HG03039 (cell line): ENCODE data around the gene PTPN22.

Experiments
- ATAC-seq: cut with Tn5 transposase; IDR thresholded peaks from one replicate; pipeline ENCODE4 v1.9.1; 2021; ENCODE audit warnings: mild to moderate bottlenecking, moderate library complexity; ENCODE audit not compliant: unreplicated experiment

PTPN22 gene

DNA sequence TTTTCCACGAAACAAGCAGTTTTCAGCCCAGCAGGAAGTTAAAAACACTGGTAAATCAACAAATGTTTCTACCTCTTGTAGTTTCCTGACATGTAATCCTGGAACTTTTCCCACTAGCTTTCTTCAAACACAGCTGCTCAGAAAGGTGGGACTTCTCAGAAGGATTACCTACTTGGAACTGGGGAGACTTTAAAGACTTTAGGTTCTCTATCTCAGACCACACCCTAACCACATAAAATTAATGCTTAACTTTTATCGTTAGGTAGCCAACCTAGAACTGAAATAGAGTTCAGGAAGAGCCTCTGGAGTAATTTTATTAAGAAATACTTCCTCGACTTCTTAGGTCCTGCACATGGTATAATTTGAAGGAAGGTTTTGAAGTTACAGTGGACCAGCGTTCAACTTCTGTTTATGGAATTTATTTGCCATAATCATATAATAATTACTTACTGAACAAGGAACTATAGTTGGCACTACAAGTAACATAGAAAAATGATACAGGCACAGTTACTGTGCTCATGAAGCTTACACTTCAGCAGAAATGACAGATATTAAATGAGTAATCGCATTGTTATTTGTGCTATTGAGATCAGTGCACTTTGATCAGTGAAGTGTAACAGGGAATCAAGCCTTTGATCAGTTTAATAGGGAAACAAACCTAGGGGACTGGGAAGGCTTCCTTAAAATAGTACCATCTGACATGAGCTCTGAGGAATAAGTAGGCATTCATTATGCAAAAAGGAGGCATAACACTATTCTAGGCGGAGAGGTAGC is 16.1 kb upstream of the PTPN22 start, which contains the start of gene BCL2L15:
Gene BCL2L15 (minus strand): TSS at position 180 of the 774 bp plus-strand sequence. CDS start 206 bp downstream, outside the sequence.
- ATAC-seq: no peak

DNA sequence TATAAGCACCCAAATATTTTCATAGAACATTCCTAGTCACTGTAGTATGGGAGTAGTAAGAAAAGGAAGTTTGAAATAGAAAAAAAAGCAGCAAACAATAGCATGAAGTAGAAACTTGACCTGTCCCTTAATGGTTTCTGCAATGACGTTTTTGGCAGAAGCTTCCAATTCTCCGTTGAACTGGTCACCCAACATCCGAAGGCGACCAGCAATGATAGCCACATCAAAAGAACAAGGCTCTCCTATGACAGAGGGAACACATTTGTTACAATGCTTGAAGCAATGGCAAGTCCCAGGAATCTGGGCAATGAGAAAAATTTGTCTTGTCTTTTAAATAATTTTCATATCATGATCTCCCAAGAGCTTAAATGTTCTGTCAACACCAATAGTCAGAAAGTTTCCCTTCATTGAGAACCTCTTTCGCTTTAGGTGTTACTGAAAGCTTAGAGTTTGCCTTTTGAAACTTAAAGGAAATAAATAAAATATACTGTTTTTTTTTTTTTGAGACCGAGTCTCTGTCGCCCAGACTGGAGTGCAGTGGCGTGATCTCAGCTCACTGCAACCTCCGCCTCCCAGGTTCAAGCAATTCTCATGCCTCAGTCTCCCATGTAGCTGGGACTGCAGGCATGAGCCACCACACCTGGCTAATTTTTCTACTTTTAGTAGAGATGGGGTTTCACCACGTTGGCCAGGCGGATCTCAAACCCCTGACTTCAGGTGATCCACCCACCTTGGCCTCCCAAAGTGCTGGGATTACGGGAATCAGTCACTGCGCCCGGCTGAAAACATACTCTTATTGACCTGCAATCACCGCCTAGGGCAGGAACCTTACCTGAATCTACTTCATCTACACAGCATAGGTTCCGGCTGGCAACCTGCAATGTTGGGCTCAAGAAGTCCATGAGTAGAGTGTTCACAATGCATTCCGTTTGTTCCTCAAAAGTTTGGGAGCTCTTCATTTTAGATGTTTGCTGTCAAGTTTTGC is 15.2 kb upstream of the PTPN22 start:
- no peak for ATAC-seq

DNA sequence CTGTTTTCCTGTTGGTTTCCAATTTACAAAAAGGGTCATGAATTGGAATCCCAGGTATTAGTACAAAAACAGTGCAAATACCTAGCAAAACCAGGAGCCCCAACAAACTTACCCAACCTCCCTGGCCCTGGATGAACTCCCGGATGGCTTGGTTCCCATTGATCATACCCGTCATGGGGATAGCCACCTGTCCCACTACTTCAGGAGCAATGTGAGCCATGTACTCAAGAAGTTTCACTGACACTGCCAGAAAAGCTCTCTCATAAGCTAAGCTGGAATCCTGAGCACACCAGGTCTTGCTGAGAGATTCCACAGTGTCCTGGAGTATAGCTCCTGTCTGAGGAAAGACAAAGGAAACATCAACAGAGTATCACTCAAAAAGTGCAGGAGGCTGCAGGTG is 10.1 kb upstream of the PTPN22 start:
- ATAC-seq: no peak

DNA sequence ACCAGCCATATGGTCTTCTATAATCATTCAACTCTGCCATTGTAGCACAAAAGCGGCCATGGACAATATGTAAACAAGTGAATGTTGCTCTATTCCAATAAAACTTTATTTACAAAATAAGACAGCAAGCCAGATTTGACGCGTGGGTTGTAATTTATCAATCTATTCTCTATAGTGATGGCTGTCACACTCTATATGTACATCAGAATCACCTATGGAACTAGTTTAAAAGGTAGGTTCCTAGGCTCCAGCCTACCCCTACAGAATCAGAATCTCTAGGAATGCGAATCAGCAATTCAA is 8.2 kb upstream of the PTPN22 start:
- ATAC-seq: no peak

DNA sequence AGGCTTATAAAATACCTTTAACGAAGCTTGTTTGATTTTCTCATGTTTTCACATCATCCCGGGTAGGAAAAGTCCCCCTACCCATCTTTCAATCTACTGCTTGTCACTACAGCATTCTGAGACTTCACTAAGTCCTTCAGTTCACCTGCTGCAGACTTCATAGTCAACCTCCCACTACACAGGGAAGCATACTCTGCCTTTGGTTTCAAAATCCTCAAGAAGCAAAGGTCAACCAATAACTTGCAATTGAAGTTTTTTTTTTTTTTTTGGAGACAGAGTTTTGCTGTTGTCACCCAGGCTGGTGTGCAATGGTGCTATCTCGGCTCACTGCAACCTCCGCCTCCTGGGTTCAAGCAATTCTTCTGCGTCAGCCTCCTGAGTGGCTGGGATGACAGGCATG is 4.7 kb upstream of the PTPN22 start:
- no peak for ATAC-seq

DNA sequence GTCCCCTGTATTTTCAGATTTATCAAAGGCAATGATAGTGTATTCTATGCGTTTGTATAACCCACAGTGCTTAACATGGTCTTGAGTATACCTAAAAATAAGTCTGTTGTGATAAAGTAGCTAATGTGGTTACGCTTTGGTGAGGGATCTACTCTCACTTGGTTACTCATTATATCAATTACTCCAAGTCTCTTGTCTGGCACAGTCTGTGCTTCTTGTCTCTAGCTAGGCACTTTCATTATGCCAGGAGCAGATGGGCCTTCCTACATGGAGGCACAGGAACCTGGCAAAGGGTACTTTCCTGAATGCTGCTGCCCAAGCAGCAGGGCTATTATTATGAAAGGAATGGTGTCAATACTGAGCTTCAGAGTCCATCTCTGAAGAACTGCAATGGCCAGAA is 4.2 kb upstream of the PTPN22 start:
- no peak for ATAC-seq

DNA sequence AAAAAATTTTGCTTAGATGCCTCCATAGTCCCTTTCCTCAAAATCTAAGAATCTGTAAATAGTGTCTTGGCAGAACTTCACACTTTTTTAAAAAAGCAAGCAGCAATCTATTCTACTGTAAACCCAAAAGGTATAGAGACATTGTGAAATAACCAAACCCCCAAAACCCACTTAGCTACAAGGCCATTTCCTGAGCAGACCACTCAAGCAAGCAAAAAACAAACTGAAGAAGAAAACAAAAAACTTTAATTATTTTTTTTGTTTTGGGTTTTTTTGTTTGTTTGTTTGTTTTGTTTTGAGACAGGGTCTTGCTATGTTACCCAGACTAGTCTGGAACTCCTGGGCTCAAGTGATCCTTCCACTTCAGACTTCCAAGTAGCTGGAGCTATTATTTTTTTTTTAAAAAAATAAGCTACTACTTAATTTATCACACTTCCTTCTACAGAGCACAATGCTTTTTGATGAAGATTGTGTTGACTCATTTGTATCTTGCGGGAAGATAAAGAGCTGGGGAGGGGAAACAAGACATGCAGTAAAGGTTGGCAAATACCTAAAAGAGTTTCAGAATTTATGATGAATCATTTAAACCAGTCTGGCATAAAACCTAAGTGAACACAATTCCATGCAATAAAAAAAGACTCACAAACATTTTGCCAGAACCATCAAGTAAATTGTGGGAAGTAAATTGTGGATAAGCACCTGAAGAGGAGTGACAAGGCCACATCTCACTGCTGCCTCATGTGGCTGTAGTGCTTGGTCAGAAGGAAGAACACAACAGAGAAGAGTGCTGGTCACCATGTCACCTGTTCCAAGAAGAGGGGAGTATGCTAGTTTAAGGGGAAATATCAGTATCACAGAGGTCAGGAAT is 2.7 kb upstream of the PTPN22 start:
- no peak for ATAC-seq

DNA sequence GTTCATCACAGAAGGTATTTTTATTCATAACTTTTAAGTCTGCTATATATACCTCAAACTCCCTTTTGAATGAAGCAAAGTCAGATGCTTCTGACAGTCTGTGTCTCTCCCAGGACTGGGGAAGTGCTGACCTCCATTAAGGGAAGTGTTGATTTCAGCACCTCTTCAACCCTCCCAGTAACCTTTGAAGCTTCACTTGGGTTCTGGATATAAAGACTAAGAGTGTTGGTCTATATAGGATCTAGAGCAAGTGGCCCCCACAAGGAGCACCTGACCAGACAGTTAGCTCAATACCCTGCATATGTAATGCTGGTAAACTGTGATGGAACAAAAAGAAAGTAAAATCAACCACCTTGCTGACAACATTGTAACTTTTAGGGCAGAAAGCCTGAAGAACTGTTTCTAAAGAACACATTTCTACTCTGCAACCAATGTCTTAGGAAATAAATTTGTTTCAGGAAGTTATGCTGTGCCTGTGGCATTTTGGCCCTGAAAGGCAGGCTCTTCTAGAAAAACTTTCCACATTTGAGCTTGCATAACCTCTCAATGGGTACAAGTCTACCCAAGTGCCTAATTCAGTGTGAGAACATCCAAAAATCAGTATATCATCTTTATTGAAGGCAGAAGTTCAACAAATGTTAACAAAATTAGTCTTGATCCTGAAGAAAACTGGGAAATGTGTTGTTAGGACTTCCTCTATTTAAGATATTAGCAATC is 865 bp upstream of the PTPN22 start:
- ATAC-seq: peak; percentile 9

DNA sequence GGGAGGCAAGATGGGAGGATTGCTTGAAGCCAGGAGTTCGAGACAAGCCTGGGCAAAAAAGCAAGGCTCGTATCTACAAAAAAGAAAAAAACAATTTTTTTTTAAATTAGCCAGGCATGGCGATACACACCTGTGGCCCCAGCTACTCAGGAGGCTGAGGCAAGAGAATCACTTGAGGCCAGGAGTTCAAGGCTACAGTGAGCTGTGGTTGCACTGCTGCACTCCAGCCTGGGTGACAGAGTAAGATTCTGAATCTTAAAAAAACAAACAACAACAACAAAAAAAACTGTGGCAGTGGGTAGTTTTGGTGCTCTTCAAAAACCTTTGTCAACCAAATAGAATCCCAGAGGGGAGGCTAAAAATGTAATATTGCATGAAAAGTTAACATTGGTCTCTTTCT is 734 bp downstream of the PTPN22 start:
- ATAC-seq: no peak

DNA sequence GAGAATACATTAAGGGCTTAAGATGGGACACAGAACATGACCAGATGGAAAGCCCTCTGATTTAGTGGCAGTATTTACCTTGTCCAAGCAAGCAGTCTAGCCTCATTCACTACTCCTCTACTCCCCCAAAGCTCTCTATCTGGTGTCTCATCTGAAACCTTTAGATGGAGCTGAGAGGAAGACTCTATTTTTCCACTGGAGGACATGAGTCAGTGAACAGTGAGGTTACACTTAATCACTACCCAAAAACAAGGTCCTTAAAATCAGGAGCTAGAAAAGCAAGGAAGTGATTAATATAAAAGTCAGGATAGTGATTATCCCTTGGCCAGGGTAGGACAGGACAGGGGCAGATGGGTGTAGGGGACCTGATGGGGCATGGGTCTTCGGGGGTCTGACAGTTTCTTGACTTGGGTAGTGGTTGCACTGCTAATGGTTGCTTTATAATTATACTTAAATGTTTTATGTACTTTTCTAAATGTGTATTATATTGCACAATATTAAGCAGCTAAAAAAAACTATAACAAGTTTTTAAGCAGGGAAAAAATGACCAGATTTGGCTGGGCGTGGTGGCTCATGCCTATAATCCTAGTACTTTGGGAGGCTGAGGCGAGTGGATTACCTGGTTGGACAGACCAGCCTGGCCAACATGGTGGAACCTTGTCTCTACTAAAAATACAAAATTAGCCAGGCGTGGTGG is 3.0 kb downstream of the PTPN22 start:
- no peak for ATAC-seq

DNA sequence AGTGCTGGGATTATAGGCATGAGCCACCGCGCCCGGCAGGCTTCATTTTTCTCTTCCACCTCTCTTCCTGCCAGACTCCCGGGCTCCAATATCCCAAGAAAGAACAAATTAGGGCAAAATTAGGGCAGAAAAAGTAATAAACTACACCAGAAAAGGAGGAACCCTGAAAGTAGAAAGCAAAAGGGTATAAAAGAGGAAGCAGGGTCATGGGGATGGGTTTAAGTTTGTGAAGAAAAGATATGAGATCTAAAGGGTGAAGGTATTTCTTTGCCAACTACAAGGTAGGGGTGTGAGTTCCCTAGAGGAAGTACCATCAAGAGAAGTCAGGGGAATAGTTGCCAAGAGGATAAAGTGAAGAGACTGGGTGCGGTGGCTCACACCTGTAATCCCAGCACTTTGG is 9.9 kb downstream of the PTPN22 start:
- no peak for ATAC-seq

DNA sequence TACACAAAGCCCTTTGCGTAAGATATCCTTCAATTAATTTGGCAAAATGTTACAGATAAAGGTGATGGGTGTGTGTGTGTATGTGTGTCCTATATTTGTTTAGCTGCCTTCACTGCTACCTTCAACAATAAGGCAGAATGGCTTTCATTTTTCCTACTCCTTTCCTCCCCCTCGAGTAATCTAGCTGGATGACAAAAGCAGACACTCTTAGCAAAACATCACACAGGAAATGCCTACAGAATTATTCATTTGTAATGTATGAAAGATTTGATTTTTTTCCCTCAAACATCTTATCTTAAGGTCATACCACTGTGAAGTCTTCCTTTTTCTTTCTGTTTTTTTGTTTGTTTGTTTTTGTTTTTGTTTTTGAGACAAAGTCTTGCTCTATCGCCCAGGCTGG is 10.6 kb downstream of the PTPN22 start:
- ATAC-seq: no peak

DNA sequence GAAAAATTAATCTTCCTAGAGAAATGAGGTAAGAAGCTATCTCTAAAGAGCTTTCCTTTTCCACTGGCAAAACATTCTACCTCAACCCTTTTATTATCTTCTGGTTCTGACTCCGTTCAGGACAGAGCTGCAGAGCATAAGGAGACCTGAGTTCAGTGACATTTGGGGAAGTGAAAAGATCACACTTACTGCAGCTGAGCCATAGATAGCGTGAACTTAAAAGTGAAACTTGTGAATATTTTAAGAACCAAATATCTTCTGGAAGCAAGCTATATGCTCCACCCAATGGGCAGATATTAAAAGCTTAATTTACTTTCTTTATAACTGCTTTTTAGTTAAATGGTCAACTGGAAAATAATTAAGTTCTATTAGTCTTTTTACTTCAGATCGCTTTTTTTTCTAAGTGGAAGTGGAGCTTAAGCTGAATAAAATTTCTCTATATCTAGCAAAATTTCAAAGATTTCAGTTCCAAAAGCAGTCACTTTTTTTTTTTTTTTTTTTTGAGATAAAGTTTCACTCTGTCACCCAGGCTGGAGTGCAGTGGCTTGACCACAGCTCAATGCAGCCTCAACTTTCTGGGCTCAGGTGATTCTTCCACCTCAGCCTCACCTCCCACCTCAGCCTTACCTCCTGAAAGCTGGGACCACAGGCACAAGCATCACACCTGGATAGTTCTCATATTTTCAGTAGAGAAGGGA is 11.9 kb downstream of the PTPN22 start:
- ATAC-seq: peak; percentile 89

DNA sequence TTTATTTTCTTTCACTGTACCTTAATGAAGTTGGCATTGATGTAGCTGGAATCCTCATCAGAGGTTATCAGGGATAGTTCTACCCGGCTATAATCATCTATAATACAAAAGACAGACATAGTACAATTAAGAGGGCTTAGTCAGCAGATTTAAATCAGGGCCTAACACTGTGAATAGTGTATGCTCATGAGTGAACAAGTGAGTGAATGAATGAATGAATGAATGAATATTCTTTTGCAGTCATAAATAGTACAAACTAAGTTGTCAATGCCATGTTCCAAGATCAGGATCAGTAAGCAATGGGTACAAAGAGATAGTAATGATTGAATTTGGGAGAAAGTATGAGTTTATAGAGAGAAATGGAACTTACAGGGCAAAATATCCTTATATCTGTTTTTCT is 12.5 kb downstream of the PTPN22 start:
- ATAC-seq: no peak

DNA sequence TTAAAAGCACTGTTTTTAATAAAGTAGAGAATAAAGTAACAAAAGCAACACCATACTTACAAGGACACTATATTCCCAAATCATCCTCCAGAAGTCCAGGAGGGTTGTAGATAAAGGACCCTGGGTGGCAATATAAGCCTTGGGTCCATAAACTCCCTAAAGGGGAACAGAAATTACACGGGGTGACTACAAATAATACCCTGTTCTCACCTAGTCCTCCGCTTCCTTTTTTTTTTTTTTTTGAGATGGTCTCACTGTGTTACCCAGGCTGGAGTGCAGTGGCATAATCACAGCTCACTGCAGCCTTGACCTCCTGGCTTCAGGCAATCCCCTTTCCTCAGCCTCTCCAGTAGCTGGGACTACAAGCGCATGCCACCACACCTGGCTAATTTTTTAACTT is 13.1 kb downstream of the PTPN22 start:
- ATAC-seq: no peak

DNA sequence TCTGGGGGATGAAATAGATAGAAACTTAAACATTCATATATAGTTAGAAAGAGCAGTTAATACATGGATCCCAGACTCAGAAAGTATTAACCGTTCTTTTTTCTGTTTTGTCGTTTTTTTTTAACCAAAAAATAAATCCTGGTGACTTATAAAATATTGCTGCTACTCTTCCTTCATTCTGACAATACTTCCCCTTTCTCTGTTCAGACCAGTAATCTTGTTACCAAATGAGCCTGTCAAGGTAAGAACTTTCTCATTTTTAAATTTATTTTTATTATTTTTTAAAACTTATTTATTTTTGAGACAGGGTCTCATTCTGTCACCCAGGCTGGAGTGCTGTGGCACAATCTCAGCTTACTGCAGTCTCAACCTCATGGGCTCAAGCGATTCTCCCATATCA is 13.7 kb downstream of the PTPN22 start:
- ATAC-seq: no peak

DNA sequence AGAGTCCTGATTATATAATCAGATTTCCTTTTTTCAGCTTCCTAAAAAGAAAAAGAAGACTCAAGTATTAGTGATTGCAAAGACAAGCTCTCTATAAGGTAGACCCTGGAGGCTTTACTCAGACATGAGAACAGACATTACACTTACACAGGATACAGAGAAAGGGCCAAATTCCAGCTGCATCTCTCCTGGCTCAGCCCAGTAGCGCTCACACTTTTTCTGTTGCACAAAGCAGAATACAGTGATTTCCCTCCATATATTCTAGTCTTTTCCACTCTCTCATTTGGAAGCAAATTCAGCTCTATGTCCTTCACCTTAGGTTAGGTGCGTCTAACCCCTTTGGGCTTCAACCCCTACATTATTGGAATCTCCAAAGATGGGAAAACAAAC is 15.1 kb downstream of the PTPN22 start:
- ATAC-seq: no peak

DNA sequence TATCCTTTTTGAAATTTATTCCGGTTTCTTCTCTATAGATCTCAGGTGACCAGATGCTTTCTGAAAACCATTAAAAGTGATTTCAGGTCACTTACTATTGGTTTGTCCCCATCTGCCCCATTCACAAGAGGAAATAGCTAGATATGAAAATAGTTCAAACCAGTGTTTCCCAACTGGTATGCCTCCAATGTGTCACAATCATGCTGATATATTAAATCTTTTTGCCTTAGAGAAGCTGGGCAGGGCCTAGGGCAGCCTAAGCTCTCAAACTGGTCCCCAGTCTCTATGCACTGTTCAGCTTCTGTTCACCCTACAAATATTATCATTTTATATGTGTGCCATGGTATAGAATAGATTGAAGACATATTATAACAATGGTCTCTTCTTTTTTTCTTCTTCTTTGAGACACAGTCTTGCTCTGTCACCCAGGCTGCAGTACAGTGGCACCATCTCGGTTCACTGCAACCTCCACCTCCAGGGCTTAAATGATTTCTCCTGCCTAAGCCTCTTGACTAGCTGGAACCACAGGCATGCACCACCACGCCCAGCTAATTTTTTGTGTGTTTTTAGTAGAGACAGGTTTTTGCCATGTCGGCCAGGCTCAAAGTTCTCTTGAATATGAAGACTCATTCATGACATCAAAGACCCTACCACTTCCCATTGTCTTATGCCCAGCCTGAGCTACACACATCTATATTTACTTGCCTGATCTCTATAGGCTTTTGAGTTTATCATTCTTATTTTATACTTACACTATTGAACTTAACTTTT is 15.7 kb downstream of the PTPN22 start:
- no peak for ATAC-seq

DNA sequence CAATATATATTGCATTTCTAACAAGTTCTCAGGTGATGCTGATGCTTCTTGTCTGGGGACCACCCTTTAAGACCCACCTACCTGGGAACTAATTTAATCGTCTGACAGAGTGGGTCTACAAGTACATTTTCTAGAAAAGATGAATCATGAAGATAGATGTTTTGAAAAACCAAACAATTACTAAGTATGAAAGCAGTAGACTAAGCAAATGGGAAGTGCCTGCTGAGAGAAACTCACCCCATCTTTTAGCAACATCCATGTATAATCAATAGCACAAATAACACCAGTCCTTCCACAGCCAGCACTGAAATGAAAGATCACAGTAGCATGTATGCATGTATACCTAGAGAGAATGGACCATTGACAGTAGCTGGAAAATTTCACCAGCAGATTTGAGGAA is 17.3 kb downstream of the PTPN22 start:
- no peak for ATAC-seq
